Pancreas (tissue), 10 donors: Measurements from ENCODE around the gene NHERF2. TPM values are rescaled to one million over a fixed set of nuclear protein-coding genes. Genes with fewer than 3 reads are reported as not detected.

Experiments used
- ATAC-seq, 4 donors: fragments of 200-7000 bp; cut with Tn5 transposase; one replicate each; pipeline versions ENCODE4 v1.8.0 to v1.9.1; 2020; ENCODE audit warnings: mild to moderate bottlenecking in 4 of 4, moderate library complexity in 4 of 4
- DNase-seq, 6 donors: peaks; one replicate each; pipeline ENCODE4 v3.0.0-alpha.2; 2020
- FAIRE-seq: peaks from 2 replicates; lab custom pipeline; 2012; peaks lifted over from hg19 to GRCh38; lab: Jason Lieb, UNC
- H3K27ac ChIP-seq, 4 donors: fragments of 200-600 bp; sonication (generic); 1 replicate in 3 of 4; 2 replicates in 1 of 4; pipeline versions ENCODE4 v1.5.0 to v1.8.0; 2020
- H3K27me3 ChIP-seq, 4 donors: fragments of 200-600 bp; one replicate each; pipeline ENCODE4 v1.8.0; 2021
- H3K36me3 ChIP-seq, 3 donors: fragments of 200-600 bp; sonication (generic) in 1 of 3; one replicate each; pipeline versions ENCODE4 v1.5.0 to v1.8.0; 2020 to 2021
- H3K4me1 ChIP-seq, 3 donors: fragments of 200-600 bp; one replicate each; pipeline ENCODE4 v1.8.0; 2021
- H3K4me3 ChIP-seq, 4 donors: fragments of 200-600 bp; sonication (generic) in 2 of 4; one replicate each; pipeline versions ENCODE4 v1.5.0 to v1.8.0; 2020 to 2021
- H3K9me3 ChIP-seq, 4 donors: fragments of 200-600 bp; one replicate each; pipeline ENCODE4 v1.8.0; 2021
- CTCF ChIP-seq, 4 donors: fragments of 200-600 bp; sonication (generic) in 3 of 4; IDR thresholded peaks; one replicate each; pipeline versions ENCODE4 v1.5.0 to v1.8.0; 2021; ENCODE audit warnings: antibody characterized with exemption in 4 of 4
- WGBS, 2 donors: extraction: QIAGEN DNeasy Blood & Tissue Kit; methylation state at CpG; one replicate each; pipeline ENCODE4 v1.1.7; 2013; 5-methylcytosine and 5-hydroxymethylcytosine counted together
- intact Hi-C, 3 donors: fragments of 100-400 bp; cut with DNase I; formaldehyde crosslinking; loops; one replicate each; pipeline versions ENCODE4 v1.11.1 to v1.14.2; 2022
- polyA plus RNA-seq, 2 donors: library from polyadenylated mRNA; stranded (reverse); fragments of 200-250 nt; gene quantifications; one replicate each; pipeline ENCODE4 v1.2.3, GENCODE V29; 2013
- total RNA-seq, 6 donors: library from RNA; stranded (reverse); fragmentation: NEBNext Ultra II Directional in 4 of 6; extraction: Animal tissue kit (Norgen Biotek cat#: 25700) in 4 of 6; gene quantifications; one replicate each; pipeline versions ENCODE4 v1.2.1 to v1.2.4, GENCODE V29; 2021 to 2023
- donor health status: healthy with polysubstance abuse.
- donor health status: DM: no; HTN: no; CAD: no; lungs with moderate emphysema.
- donor health status: DM: no; HTN: no; CAD: no.
- donor health status: control.
- donor health status: control.
- donor health status: Bipolar disorder and iron deficiency.
- donor health status: DM: yes; HTN: yes; CAD: no.
- donor health status: DM: no; HTN: no; CAD: no.
- donor health status: DM: no; HTN: no; CAD: no.
- donor health status: DM: yes; HTN: yes; CAD: no.

NHERF2 gene
- total and polyA plus RNA-seq, 8 donors, result 14.7 to 144 (median 26.3) TPM

DNA sequence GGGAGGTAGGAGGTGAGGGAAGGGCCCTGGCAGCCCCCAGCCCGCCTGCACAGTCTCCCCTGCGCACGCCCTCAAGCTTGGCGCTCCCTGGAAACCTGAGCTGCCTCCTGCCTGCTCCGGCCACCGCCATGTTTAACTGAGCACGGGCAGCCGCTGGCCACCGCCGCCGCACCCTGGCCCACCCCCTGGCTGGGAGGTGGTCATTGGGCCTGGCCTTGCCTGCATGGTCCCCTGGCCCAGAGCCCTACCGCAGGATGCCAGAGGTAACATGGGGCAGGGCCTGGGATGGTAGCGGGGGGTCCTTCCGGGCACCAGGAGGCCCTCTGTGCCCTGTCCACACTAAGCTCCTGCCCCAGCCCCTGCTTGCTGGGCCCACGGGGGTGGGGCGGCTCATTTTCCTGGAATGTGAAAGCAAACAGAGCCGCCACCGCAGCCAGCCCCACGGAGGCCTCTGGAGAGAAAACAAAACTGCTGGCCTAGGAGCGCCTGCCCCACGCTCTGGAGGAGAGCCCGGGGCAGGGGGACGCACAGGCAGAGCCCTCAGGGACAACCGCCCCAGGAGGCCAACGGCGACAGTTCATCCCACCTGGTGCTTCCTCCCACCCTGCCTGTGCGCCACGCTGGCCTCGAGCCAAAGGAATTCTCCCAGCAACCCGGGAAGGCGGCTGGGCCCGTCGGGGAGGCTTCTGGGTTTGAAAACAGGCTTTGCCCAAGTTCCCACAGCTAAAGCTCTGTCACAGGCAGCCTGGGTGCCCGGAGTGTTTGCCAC, 8.9 kb downstream of the NHERF2 start:
- peak overlapping the region in 1 of 4 donors; percentile 15 for H3K4me3 ChIP-seq
- 58 to 67% methylated on average over 31 to 34 of the region's 34 CpGs for WGBS, 2 donors
- ATAC-seq, result peak; percentile 31 to 47 (median 38)
- H3K27ac ChIP-seq, result peak overlapping the region; percentile 51 to 84 (median 78)
- DNase-seq, result peak in 3 of 6 donors; percentile 51 to 83 (median 65)
- TF ChIP-seq CTCF (IDR thresholded peaks at IDR 0.05), result no peak
- FAIRE-seq, result no peak
- no peaks in the 10 kb centered on the region for H3K27me3 ChIP-seq
- H3K4me1 ChIP-seq, result no peaks in the 10 kb centered on the region
- intact Hi-C loops, result no loop called here
- no peaks in the 10 kb centered on the region for H3K36me3 ChIP-seq
- H3K9me3 ChIP-seq, result no peaks in the 10 kb centered on the region

- peak overlapping the region; percentile 51 to 84 (median 78) for H3K27ac ChIP-seq
- no peaks in the 10 kb centered on the region for H3K9me3 ChIP-seq
- no peaks in the 10 kb centered on the region for H3K4me1 ChIP-seq
- peak in 2 of 6 donors; percentile 29 to 69 for DNase-seq
- no peaks in the 10 kb centered on the region for H3K36me3 ChIP-seq
- no peak for TF ChIP-seq CTCF (IDR thresholded peaks at IDR 0.05)
- 85 to 88% methylated on average over 44 to 47 of the region's 47 CpGs for WGBS, 2 donors
- ATAC-seq, result no peak
- H3K4me3 ChIP-seq, result no peak overlapping the region
- H3K27me3 ChIP-seq, result no peaks in the 10 kb centered on the region
- FAIRE-seq, result no peak
- intact Hi-C loops, result no loop called here
Measured at GRCh38 chr16:2036200-2036966, 9.7 kb downstream of the NHERF2 start.

GRCh38 chr16:2037115-2037514, 10.4 kb downstream of the NHERF2 start:
- DNase-seq, result no peak
- ATAC-seq, result no peak
- H3K4me3 ChIP-seq, result no peak overlapping the region
- H3K4me1 ChIP-seq, result no peaks in the 10 kb centered on the region
- no peak overlapping the region for H3K27ac ChIP-seq
- FAIRE-seq, result no peak
- no peaks in the 10 kb centered on the region for H3K27me3 ChIP-seq
- H3K9me3 ChIP-seq, result no peaks in the 10 kb centered on the region
- 86 to 88% methylated on average over 15 of the region's 15 CpGs for WGBS, 2 donors
- intact Hi-C loops, result no loop called here
- H3K36me3 ChIP-seq, result no peaks in the 10 kb centered on the region
- no peak for TF ChIP-seq CTCF (IDR thresholded peaks at IDR 0.05)

- TF ChIP-seq CTCF (IDR thresholded peaks at IDR 0.05), result no peak
- FAIRE-seq, result no peak
Measured at GRCh38 chr16:2037647-2038381, 11.1 kb downstream of the NHERF2 start.

More at GRCh38 chr16:2037647-2038381, 11.1 kb downstream of the NHERF2 start:
- WGBS, 2 donors, result 89 to 91% methylated on average over 29 of the region's 29 CpGs
- no peak overlapping the region for H3K4me3 ChIP-seq
- H3K9me3 ChIP-seq, result no peaks in the 10 kb centered on the region
- H3K27me3 ChIP-seq, result no peaks in the 10 kb centered on the region
- no peak for ATAC-seq
- intact Hi-C loops, result no loop called here
- no peak overlapping the region for H3K27ac ChIP-seq
- H3K36me3 ChIP-seq, result no peaks in the 10 kb centered on the region
- DNase-seq, result peak in 2 of 6 donors; percentile 25 to 69
- H3K4me1 ChIP-seq, result no peaks in the 10 kb centered on the region
